Neural progenitor cell (in vitro differentiated cells): ENCODE results near the gene CHP2. TPM values are rescaled to one million over a fixed set of nuclear protein-coding genes. Genes with fewer than 3 reads are reported as not detected.

Experiments used
- DNase-seq: peaks from one replicate; pipeline ENCODE4 v3.0.0-alpha.2; 2016; ENCODE audit warnings: low spot score
- H2AFZ ChIP-seq: fragments of 200-600 bp; sonication (generic); replicated peaks from 2 replicates; pipeline ENCODE4 v1.6.1; 2016; ENCODE audit warnings: antibody characterized with exemption
- H3F3A ChIP-seq: fragments of 200-600 bp; sonication (generic); 2 replicates; pipeline ENCODE4 v1.6.1; 2016; ENCODE audit warnings: antibody characterized with exemption, low read depth
- H3K27ac ChIP-seq: fragments of 200-600 bp; sonication (generic); 2 replicates; pipeline ENCODE4 v1.5.1; 2016; ENCODE audit warnings: mild to moderate bottlenecking
- H3K27me3 ChIP-seq: fragments of 200-600 bp; sonication (generic); 2 replicates; pipeline ENCODE4 v1.6.1; 2016; ENCODE audit warnings: mild to moderate bottlenecking, moderate library complexity
- H3K36me3 ChIP-seq: fragments of 200-600 bp; sonication (generic); 2 replicates; pipeline ENCODE4 v1.5.1; 2016
- H3K4me1 ChIP-seq: fragments of 200-600 bp; sonication (generic); 2 replicates; pipeline ENCODE4 v1.6.1; 2016; ENCODE audit warnings: mixed run types
- H3K4me2 ChIP-seq: fragments of 200-600 bp; sonication (generic); 2 replicates; pipeline ENCODE4 v1.6.1; 2016
- H3K4me3 ChIP-seq: fragments of 200-600 bp; sonication (generic); 2 replicates; pipeline ENCODE4 v1.5.1; 2016
- H3K79me2 ChIP-seq: fragments of 200-600 bp; sonication (generic); 2 replicates; pipeline ENCODE4 v1.6.1; 2016; ENCODE audit warnings: low read depth
- H3K9ac ChIP-seq: fragments of 200-600 bp; sonication (generic); 2 replicates; pipeline ENCODE4 v1.6.1; 2016
- H3K9me3 ChIP-seq: fragments of 200-600 bp; sonication (generic); 2 replicates; pipeline ENCODE4 v1.5.1; 2016; ENCODE audit warnings: low read depth
- H4K20me1 ChIP-seq: fragments of 200-600 bp; sonication (generic); 2 replicates; pipeline ENCODE4 v1.6.1; 2016; ENCODE audit warnings: low read depth
- H3K27ac Mint-ChIP-seq: 3 replicates; pipeline ENCODE4 v1.8.0; 2021; ENCODE audit warnings: mixed read lengths
- H3K27me3 Mint-ChIP-seq: 2 replicates; pipeline ENCODE4 v1.8.0; 2022; ENCODE audit warnings: low read depth, mild to moderate bottlenecking, inconsistent platforms, moderate library complexity, mixed read lengths; ENCODE audit not compliant: insufficient read depth
- H3K36me3 Mint-ChIP-seq: 3 replicates; pipeline ENCODE4 v1.8.0; 2021; ENCODE audit warnings: mixed read lengths
- H3K4me1 Mint-ChIP-seq: 3 replicates; pipeline ENCODE4 v1.8.0; 2021; ENCODE audit warnings: mixed read lengths
- H3K4me3 Mint-ChIP-seq: 3 replicates; pipeline ENCODE4 v1.8.0; 2021; ENCODE audit warnings: mild to moderate bottlenecking, moderate library complexity, mixed read lengths
- H3K9me3 Mint-ChIP-seq: 3 replicates; pipeline ENCODE4 v1.8.0; 2020; ENCODE audit warnings: mixed read lengths
- EZH2 ChIP-seq: fragments of 200-600 bp; sonication (generic); IDR thresholded peaks from 2 replicates; pipeline ENCODE4 v1.6.1; 2017; ENCODE audit warnings: antibody characterized with exemption, mild to moderate bottlenecking, moderate library complexity
- EZH2phosphoT487 ChIP-seq: fragments of 200-600 bp; sonication (generic); IDR thresholded peaks from 2 replicates; pipeline ENCODE4 v1.6.1; 2017; ENCODE audit warnings: antibody characterized with exemption
- total RNA-seq: library from RNA; depleted of rRNA; stranded (reverse); fragments of >200 nt; gene quantifications from 2 replicates; pipeline ENCODE4 v1.2.3, GENCODE V29; 2015; ENCODE audit warnings: low replicate concordance
- TF ChIP-seq, protein P1 (sequence below): fragments of 200-600 bp; sonication (generic); IDR thresholded peaks from 2 replicates; pipeline ENCODE4 v1.5.1; 2017; ENCODE audit warnings: antibody characterized with exemption, mild to moderate bottlenecking

The CHP2 gene
- total RNA-seq, 1 donor from 2014 or later: 0.13 TPM

DNA sequence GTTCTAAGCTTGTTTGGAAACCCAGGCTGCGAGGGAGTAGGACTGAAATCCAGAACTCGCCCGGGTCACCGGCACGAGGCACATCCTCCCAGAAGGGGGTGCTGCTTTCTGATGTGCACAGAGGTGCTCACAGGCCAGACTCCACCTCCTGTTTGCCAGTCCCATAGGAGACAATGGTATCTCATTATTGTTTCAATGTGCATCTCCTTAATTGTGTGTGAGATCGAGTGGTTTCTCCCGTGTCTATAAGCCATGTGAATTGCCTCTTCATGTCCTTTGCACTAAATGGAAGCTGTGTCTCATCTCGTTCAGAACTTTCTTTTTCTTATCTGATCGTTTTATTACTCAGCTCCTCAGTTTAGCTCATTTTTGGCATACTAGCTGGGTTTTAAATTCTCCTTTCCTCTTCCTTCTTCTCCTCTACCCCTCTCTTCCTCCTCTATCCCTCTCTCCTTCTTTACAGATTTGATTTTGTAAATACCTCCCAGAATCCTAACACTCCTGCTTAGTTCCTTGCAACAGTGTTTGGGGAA lies 48.8 kb downstream of the CHP2 start:
- TF ChIP-seq, protein P1, sequence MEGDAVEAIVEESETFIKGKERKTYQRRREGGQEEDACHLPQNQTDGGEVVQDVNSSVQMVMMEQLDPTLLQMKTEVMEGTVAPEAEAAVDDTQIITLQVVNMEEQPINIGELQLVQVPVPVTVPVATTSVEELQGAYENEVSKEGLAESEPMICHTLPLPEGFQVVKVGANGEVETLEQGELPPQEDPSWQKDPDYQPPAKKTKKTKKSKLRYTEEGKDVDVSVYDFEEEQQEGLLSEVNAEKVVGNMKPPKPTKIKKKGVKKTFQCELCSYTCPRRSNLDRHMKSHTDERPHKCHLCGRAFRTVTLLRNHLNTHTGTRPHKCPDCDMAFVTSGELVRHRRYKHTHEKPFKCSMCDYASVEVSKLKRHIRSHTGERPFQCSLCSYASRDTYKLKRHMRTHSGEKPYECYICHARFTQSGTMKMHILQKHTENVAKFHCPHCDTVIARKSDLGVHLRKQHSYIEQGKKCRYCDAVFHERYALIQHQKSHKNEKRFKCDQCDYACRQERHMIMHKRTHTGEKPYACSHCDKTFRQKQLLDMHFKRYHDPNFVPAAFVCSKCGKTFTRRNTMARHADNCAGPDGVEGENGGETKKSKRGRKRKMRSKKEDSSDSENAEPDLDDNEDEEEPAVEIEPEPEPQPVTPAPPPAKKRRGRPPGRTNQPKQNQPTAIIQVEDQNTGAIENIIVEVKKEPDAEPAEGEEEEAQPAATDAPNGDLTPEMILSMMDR: peak; percentile 70
- no peak for TF ChIP-seq EZH2phosphoT487
- no peak for TF ChIP-seq EZH2
- H3K36me3 ChIP-seq: no peaks in the 10 kb centered on the region
- H3K36me3 Mint-ChIP-seq: no peaks in the 10 kb centered on the region

GRCh38 chr16:23807028-23807427 lies 52.2 kb downstream of the CHP2 start:
- H2AFZ ChIP-seq: no peak overlapping the region
- H3K4me1 Mint-ChIP-seq: no peaks in the 10 kb centered on the region

More for the DNA sequence above, 48.8 kb downstream of the CHP2 start:
- H3K4me3 ChIP-seq: no peak overlapping the region
- no peaks in the 10 kb centered on the region for H3K9me3 ChIP-seq
- no peaks in the 10 kb centered on the region for H3F3A ChIP-seq
- Mint-ChIP-seq H3K9me3 (no peaks in the 10 kb centered on the region), H3K4me3 (no peak overlapping the region), H3K4me1 (no peaks in the 10 kb centered on the region), H3K27ac (no peak overlapping the region), H3K27me3 (peaks cover 2% of the 10 kb centered on the region)
- no peaks in the 10 kb centered on the region for H4K20me1 ChIP-seq
- peak; percentile 81 for DNase-seq
- H3K4me1 ChIP-seq: no peaks in the 10 kb centered on the region
- H3K27ac ChIP-seq: no peak overlapping the region
- no peaks in the 10 kb centered on the region for H3K27me3 ChIP-seq
- no peaks in the 10 kb centered on the region for H3K79me2 ChIP-seq
- no peak overlapping the region for H3K4me2 ChIP-seq
- H2AFZ ChIP-seq: peak overlapping the region; percentile 38
- no peak overlapping the region for H3K9ac ChIP-seq

More at GRCh38 chr16:23807028-23807427, 52.2 kb downstream of the CHP2 start:
- H3K4me3 ChIP-seq: no peak overlapping the region
- Mint-ChIP-seq H3K36me3 (no peaks in the 10 kb centered on the region), H3K27me3 (peaks cover 9% of the 10 kb centered on the region), H3K9me3 (no peaks in the 10 kb centered on the region), H3K4me3 (no peak overlapping the region), H3K27ac (no peak overlapping the region)
- no peak for DNase-seq
- no peak overlapping the region for H3K27ac ChIP-seq
- no peaks in the 10 kb centered on the region for H3F3A ChIP-seq
- H3K27me3 ChIP-seq: peaks cover 6% of the 10 kb centered on the region
- H3K4me1 ChIP-seq: no peaks in the 10 kb centered on the region
- H3K4me2 ChIP-seq: no peak overlapping the region
- TF ChIP-seq EZH2phosphoT487: no peak
- TF ChIP-seq EZH2: no peak
- TF ChIP-seq, protein P1: no peak
- no peak overlapping the region for H3K9ac ChIP-seq
- no peaks in the 10 kb centered on the region for H3K9me3 ChIP-seq
- no peaks in the 10 kb centered on the region for H3K36me3 ChIP-seq
- H3K79me2 ChIP-seq: no peaks in the 10 kb centered on the region
- H4K20me1 ChIP-seq: no peaks in the 10 kb centered on the region

Other genes starting within 250 kb of the CHP2 start
- 139 and 180 TPM in 2 replicates for gene GGA2, start 244.5 kb upstream of the CHP2 start, total RNA-seq
- gene EARS2, start 197.7 kb upstream of the CHP2 start, total RNA-seq: 19.7 and 38.9 TPM in 2 replicates
- gene UBFD1, start 197.3 kb upstream of the CHP2 start, total RNA-seq: 64.9 and 138 TPM in 2 replicates
- 122 and 131 TPM in 2 replicates for gene NDUFAB1, start 158.7 kb upstream of the CHP2 start, total RNA-seq
- gene PALB2, start 113.7 kb upstream of the CHP2 start, total RNA-seq: 11.4 and 23.3 TPM in 2 replicates
- gene DCTN5, start 113.6 kb upstream of the CHP2 start, total RNA-seq: 35.7 and 40.3 TPM in 2 replicates
- gene PLK1, start 76.1 kb upstream of the CHP2 start, total RNA-seq: 93.5 and 105 TPM in 2 replicates
- 1.8 and 3.8 TPM in 2 replicates for gene ERN2, start 41.8 kb upstream of the CHP2 start, total RNA-seq
- gene PRKCB, start 81.0 kb downstream of the CHP2 start, total RNA-seq: 5.0 and 9.5 TPM in 2 replicates